Urinary bladder (tissue), 4 donors: ENCODE results near the gene TFDP3. TPM values are rescaled to one million over a fixed set of nuclear protein-coding genes. Genes with fewer than 3 reads are reported as not detected.

Source experiments
- DNase-seq: peaks from one replicate; pipeline ENCODE4 v3.0.0-alpha.2; 2015; ENCODE audit errors: extremely low spot score
- H3K27ac ChIP-seq: one replicate; pipeline ENCODE4 v1.5.1; 2013; ENCODE audit warnings: low read depth, mild to moderate bottlenecking, moderate library complexity
- H3K36me3 ChIP-seq: one replicate; pipeline ENCODE4 v1.6.1; 2013; ENCODE audit warnings: mild to moderate bottlenecking, moderate library complexity; ENCODE audit not compliant: insufficient read depth
- H3K4me1 ChIP-seq: one replicate; pipeline ENCODE4 v1.6.1; 2013; ENCODE audit warnings: mild to moderate bottlenecking, moderate library complexity; ENCODE audit not compliant: insufficient read depth
- H3K4me3 ChIP-seq: one replicate; pipeline ENCODE4 v1.5.1; 2013; ENCODE audit warnings: low read depth, low read length
- WGBS: extraction: QIAGEN DNeasy Blood & Tissue Kit; methylation state at CpG from one replicate; pipeline ENCODE4 v1.1.7; 2013; 5-methylcytosine and 5-hydroxymethylcytosine counted together
- polyA plus RNA-seq: library from polyadenylated mRNA; stranded (reverse); fragments of 200-250 nt; gene quantifications from one replicate; pipeline ENCODE4 v1.2.3, GENCODE V29; 2013
- total RNA-seq: library from RNA; depleted of rRNA; stranded (reverse); fragments of >200 nt; gene quantifications from one replicate; pipeline ENCODE4 v1.2.3, GENCODE V29; 2014
- donor health status: healthy with polysubstance abuse.
- donor health status: healthy.

Gene TFDP3, protein sequence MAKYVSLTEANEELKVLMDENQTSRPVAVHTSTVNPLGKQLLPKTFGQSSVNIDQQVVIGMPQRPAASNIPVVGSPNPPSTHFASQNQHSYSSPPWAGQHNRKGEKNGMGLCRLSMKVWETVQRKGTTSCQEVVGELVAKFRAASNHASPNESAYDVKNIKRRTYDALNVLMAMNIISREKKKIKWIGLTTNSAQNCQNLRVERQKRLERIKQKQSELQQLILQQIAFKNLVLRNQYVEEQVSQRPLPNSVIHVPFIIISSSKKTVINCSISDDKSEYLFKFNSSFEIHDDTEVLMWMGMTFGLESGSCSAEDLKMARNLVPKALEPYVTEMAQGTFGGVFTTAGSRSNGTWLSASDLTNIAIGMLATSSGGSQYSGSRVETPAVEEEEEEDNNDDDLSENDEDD
- total RNA-seq = not detected
- not detected for polyA plus RNA-seq

GRCh38 chrX:133218329-133218728 is at the start of gene TFDP3:
TSS of gene TFDP3 (minus strand) at chrX:133218354. CDS start at chrX:133218259, 95 bp downstream.
- 98% methylated on average over 40 of the region's 40 CpGs for WGBS
- no peaks in the 10 kb centered on the region for H3K4me1 ChIP-seq
- no peak within 1 kb of the TSS for H3K4me3 ChIP-seq
- no peaks in the 10 kb centered on the region for H3K36me3 ChIP-seq
- DNase-seq = no peak
- H3K27ac ChIP-seq = no peak within 1 kb of the TSS

GRCh38 chrX:133267621-133268020 is 49.5 kb upstream of the TFDP3 start:
- Histone ChIP-seq H3K4me1 (no peaks in the 10 kb centered on the region), H3K27ac (no peak overlapping the region), H3K36me3 (no peaks in the 10 kb centered on the region), H3K4me3 (no peak overlapping the region)
- no peak for DNase-seq
- WGBS = 93% methylated on average over 2 of the region's 2 CpGs

DNA sequence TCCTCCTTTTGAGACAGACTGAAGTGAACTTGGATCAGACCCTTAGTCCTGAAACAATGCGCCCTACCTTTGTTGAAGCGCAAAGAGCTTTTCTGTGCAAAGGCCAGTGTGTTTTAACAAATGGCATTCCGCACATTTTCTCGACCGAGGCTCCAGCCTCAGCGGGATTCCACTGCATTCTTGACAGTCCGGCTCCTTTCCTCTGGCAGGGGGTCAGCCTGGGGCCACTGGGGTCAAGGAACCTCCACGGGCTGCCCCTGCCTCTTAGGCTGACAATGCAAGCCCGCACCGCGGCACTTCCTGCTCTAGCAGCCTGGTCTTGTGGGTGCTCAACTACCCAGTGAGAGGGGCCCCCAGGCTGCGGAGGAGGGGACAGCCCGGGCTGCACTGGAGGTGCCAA is 47.2 kb upstream of the TFDP3 start:
- no peak overlapping the region for H3K4me3 ChIP-seq
- H3K4me1 ChIP-seq = no peaks in the 10 kb centered on the region
- H3K27ac ChIP-seq = no peak overlapping the region
- no peak for DNase-seq
- no peaks in the 10 kb centered on the region for H3K36me3 ChIP-seq
- 19% methylated on average over 13 of the region's 13 CpGs for WGBS

- Histone ChIP-seq H3K4me3 (no peak overlapping the region), H3K36me3 (no peaks in the 10 kb centered on the region), H3K4me1 (no peaks in the 10 kb centered on the region), H3K27ac (no peak overlapping the region)
- DNase-seq = no peak
These were observed 40.3 kb upstream of the TFDP3 start for GRCh38 chrX:133258481-133258880.

DNA sequence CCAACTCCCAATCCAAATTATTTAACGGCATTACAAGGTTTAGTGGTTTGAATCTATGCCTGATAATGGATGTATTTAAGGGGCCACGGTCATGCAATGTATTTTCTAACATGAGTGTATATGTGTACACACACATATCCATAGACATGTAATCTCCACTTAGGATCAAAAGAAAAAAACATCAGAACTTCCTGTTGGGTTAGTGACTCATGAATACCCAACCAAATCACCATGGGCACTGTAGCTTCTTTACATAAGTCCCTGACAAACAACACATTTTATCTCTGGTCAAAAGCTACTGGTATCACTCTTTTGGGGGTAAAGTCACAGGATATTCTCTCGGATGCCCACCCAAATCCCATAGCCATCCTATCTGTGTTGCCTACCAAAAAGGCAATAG is 36.5 kb upstream of the TFDP3 start:
- H3K27ac ChIP-seq = no peak overlapping the region
- WGBS = 67% methylated on average over 3 of the region's 3 CpGs
- H3K4me1 ChIP-seq = no peaks in the 10 kb centered on the region
- no peak overlapping the region for H3K4me3 ChIP-seq
- no peak for DNase-seq
- H3K36me3 ChIP-seq = no peaks in the 10 kb centered on the region

DNA sequence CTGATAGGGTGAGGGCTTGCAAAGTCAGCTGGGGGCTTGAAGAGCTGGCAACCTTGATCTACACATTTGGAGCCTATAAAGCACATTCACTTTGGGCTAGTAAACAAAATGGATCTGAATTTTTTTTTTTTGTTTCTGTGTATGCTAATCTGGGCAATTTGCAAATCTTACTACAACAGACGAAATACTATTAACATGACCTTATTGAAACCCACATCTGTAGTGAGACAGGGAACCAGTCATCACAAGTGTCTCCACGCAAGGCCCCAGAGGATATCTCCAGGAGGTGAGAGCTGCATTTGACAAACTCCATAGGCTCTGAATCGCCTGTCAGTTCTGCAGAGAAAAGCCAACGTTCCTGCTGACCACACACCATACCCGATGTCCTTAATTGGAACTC is 33.0 kb upstream of the TFDP3 start:
- Histone ChIP-seq H3K4me1 (no peaks in the 10 kb centered on the region), H3K36me3 (no peaks in the 10 kb centered on the region), H3K4me3 (no peak overlapping the region), H3K27ac (no peak overlapping the region)
- WGBS = 68% methylated on average over 5 of the region's 5 CpGs
- DNase-seq = no peak

DNA sequence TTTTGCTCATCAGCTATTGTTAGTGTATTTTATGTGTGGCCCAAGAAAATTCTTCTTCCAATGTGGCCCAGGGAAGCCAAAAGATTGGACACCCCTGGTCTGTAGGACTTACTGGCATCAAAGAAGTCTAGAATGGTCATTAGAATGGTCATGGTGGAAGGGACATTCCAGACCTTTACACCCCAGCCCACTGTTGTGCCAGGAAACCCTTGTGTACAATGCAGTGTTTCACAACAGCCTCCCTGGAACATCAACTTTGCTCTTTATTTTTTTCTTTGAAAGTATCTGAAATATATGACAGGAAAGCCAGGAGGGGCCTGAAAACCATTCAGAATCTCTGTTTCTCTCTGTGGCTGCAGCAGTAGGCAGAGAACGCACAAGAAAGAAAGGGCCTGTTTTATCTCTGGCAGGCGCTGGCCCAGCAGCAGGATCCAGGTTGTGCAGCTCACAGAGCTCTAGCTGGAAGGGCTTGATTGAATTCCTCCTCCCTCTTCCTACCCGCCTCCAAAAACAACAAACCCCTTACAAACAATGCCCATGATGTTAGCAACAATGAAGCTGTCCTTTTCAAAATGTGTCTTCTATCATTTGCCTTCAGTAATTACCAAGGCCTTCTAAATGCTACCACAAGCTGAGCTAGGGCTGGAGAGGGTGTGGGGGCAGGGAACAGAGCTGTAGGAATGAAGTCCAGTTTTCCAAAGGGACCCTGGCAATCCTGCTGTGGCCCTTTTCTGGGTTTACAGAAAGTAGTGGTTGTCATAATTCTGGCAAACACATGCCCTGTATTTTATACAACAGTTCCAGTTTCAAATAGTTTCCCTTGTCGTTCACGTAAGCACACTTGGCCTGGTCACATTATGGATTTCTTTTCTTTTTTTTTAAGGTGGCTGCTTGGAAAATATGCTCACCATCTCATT is 32.3 kb upstream of the TFDP3 start:
- Histone ChIP-seq H3K36me3 (no peaks in the 10 kb centered on the region), H3K27ac (no peak overlapping the region), H3K4me1 (no peaks in the 10 kb centered on the region), H3K4me3 (no peak overlapping the region)
- WGBS = 30% methylated on average over 5 of the region's 5 CpGs
- DNase-seq = no peak

DNA sequence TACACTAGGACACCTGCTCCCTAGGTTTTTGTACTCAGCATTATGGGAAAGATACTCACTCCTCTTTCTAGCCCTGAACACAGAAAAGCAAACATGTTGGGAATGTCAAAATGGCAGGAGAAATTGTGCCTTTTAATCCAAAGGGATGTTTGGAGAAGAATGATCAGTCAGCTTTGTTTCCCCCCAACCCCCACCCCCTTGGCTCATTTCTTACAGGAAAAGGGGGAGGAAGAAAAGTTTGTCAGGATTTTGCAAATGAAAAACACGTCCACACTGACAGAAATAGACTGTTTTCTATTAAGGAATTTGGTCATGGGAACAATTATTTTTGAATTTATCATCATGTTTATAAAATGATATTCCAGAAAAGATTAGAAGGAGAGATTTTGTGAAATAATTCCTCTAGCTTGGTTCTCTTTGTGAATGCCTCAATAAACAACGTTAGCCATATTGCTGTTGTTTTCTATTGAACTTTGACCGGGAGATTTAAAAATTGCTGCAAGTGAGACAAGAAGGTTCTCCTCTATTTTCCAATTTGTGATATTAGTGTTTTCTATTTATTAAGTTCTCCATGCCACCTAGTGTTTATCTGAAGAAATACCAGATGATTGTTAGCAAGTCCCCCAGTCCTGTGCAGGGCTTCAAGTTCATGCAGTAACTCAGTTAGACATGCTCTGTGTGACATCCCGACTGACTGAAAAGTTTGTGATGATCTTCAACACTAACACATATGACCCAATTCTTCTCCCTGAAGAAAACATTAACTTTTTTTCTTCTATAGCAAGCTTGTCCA is 31.3 kb upstream of the TFDP3 start:
- no peak for DNase-seq
- no peak overlapping the region for H3K4me3 ChIP-seq
- H3K4me1 ChIP-seq = no peaks in the 10 kb centered on the region
- H3K27ac ChIP-seq = no peak overlapping the region
- H3K36me3 ChIP-seq = no peaks in the 10 kb centered on the region
- 32% methylated on average over 4 of the region's 4 CpGs for WGBS

GRCh38 chrX:133248177-133248576 is 30.0 kb upstream of the TFDP3 start:
- 90% methylated on average over 2 of the region's 2 CpGs for WGBS
- Histone ChIP-seq H3K36me3 (no peaks in the 10 kb centered on the region), H3K27ac (no peak overlapping the region), H3K4me1 (no peaks in the 10 kb centered on the region), H3K4me3 (no peak overlapping the region)
- no peak for DNase-seq

DNA sequence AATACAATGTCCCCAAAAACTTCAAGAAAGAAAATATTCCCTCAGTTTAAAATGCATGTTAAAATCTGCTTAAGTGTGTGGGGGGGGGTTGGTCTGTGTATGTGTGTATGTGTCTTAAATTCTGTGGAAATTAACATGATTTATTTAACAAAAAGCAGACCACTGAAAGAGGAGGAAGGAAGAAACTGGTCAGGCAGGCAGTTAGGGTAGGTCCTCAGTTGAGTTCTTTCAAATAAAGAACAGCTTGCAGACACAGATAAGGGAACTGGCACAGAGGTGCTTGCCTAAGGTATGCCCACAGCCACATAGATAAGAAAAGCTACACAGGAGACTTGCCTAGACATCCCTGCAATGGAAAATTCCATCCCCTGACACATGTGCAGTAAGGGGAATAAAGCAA is 28.8 kb upstream of the TFDP3 start:
- Histone ChIP-seq H3K4me1 (no peaks in the 10 kb centered on the region), H3K4me3 (no peak overlapping the region), H3K27ac (no peak overlapping the region), H3K36me3 (no peaks in the 10 kb centered on the region)
- no peak for DNase-seq

- DNase-seq = no peak
- Histone ChIP-seq H3K36me3 (no peaks in the 10 kb centered on the region), H3K4me3 (no peak overlapping the region), H3K4me1 (no peaks in the 10 kb centered on the region), H3K27ac (no peak overlapping the region)
- 96% methylated on average over 3 of the region's 3 CpGs for WGBS
These were observed 17.7 kb upstream of the TFDP3 start for GRCh38 chrX:133235830-133236229.

DNA sequence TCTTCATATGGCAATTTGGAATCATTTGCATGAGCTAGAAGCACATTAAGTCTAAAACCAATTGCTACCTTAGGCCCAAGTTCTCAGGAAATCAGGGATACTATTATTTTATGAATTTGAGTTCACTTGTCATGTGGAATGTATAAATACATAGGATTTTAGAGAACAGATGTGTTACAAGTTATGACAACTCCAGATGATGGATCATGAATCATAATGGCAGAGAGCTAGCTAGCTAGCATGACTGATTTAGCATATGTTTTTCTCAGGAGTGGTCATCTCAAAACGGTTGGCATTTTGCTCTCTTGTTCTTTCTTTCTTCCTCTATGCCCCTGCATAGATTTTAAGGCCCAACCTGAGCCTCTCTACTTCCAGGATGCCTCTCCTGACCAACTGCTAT is 14.2 kb upstream of the TFDP3 start:
- no peaks in the 10 kb centered on the region for H3K36me3 ChIP-seq
- H3K4me3 ChIP-seq = no peak overlapping the region
- no peak for DNase-seq
- WGBS = 70% methylated on average over 1 of the region's 1 CpG
- no peaks in the 10 kb centered on the region for H3K4me1 ChIP-seq
- no peak overlapping the region for H3K27ac ChIP-seq

- H3K36me3 ChIP-seq = no peaks in the 10 kb centered on the region
- 80% methylated on average over 4 of the region's 4 CpGs for WGBS
- no peaks in the 10 kb centered on the region for H3K4me1 ChIP-seq
- no peak overlapping the region for H3K27ac ChIP-seq
- no peak overlapping the region for H3K4me3 ChIP-seq
- no peak for DNase-seq
These were observed 11.2 kb upstream of the TFDP3 start for GRCh38 chrX:133229361-133229760.
